Measurements from ENCODE around the gene APAF1. TPM values are rescaled to one million over a fixed set of nuclear protein-coding genes. Genes with fewer than 3 reads are reported as not detected.

Gene APAF1
- total and polyA plus RNA-seq, 10 of the 15 experiments (the other 5 are each of a cell fraction or from before 2014, with no cell fraction given): 4.2 to 19.1 (median 14.2) TPM

DNA sequence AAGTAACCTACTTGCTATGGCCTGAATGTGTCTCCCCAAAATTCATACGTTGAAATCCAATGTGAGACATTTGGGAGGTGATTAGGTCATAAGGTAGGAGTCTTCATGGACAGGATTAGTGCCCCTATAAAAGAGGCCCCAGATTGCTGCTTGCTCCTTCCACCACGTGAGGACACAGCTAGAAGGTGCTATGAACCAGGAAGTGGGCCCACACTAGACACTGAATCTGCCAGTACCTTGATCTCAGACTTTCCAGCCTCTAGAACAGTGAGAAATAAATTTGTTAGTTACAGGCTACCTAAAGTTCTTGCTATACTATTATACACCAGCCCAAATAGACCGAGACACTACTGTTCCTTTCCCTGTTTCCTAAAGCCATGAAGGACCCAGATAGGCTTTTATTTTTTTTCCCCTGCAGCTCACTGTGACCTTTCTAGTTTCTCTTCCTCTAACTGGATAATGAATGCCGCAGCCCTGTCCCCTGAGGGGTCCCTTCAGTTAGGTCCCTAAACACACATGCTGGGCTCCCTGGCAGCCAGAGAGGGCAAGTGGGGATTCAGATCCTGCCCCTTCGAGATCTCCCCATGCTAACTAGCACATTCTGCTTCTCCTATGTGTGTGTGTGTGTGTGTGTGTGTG, 32.3 kb upstream of the APAF1 start:
- FAIRE-seq: no peak
- Histone ChIP-seq H3K4me1 (ENCODE audit: control insufficient read depth, insufficient read depth, low read length) (peaks cover 7% of the 10 kb centered on the region; the same call in 1 of the 2 replicates), H4K20me1 (ENCODE audit: control insufficient read depth, insufficient read depth) (no peaks in the 10 kb centered on the region), H3K27me3 (replicated peaks in 1 of 2; ENCODE audit: control insufficient read depth in 2 of 2, insufficient read depth in 2 of 2, low read length in 1 of 2) (no peaks in the 10 kb centered on the region), H3K9me3 (replicated peaks; ENCODE audit: control insufficient read depth, insufficient read depth, low read length) (no peaks in the 10 kb centered on the region), H3K4me3 (no peak overlapping the region), H2AFZ (ENCODE audit: control insufficient read depth, low read depth, low read length) (peak overlapping the region; percentile 84), H3K4me2 (ENCODE audit: control insufficient read depth, insufficient read depth) (peak overlapping the region; percentile 7; the same call in 1 of the 2 replicates), H3K36me3 (ENCODE audit: control insufficient read depth in 2 of 2, insufficient read depth in 2 of 2, low read length in 1 of 2) (no peaks in the 10 kb centered on the region), H3K27ac (ENCODE audit: control insufficient read depth, insufficient read depth) (peak overlapping the region; percentile 49), H3K9ac (ENCODE audit: control insufficient read depth, insufficient read depth, low read length) (peak overlapping the region; percentile 24; the same call in 1 of the 2 replicates), H3K79me2 (ENCODE audit: control insufficient read depth, insufficient read depth, low read length) (no peaks in the 10 kb centered on the region)
- ChIA-PET CTCF (interaction anchor here (0.7 to 3.2 kb wide), 17 partner anchors 15 to 122 kb away, joined by 3 to 16 read pairs (median 4); partner anchors contain the start of gene SLC25A3), RAD21 (ENCODE audit: unreplicated experiment) (interaction anchor here (0.5 to 1.5 kb wide), 5 partner anchors 18 to 37 kb away, joined by 3 to 6 read pairs (median 4); no protein-coding TSS in a partner anchor), SMC1A (ENCODE audit: uncharacterized antibody, unreplicated experiment) (interaction anchor here (0.8 to 4.2 kb wide), 10 partner anchors 11 to 46 kb away, joined by 3 to 25 read pairs (median 4); partner anchors contain the start of genes IKBIP and SLC25A3), POLR2A (interaction anchor here (0.8 to 2.6 kb wide), 5 partner anchors 9 to 31 kb away, joined by 3 to 8 read pairs (median 4); partner anchors contain the start of gene IKBIP)
- intact Hi-C loops (cut with micrococcal nuclease; ENCODE audit: unreplicated experiment): loop anchor here (2.0 kb wide), 1 partner anchor 30 kb away; no protein-coding TSS in a partner anchor
- WGBS (ENCODE audit: insufficient coverage, insufficient replicate concordance, low lambda C conversion rate, missing lambda C conversion rate): 26% methylated on average over 5 of the region's 5 CpGs
- BruUV-seq (replicated peaks): no TSS peak
- DNase-seq (ENCODE audit: low read depth, low spot score): peak; percentile 38
- peak; percentile 94 for ATAC-seq
- in situ Hi-C loops (cut with MboI): no loop called here
- TF ChIP-seq, protein P1, sequence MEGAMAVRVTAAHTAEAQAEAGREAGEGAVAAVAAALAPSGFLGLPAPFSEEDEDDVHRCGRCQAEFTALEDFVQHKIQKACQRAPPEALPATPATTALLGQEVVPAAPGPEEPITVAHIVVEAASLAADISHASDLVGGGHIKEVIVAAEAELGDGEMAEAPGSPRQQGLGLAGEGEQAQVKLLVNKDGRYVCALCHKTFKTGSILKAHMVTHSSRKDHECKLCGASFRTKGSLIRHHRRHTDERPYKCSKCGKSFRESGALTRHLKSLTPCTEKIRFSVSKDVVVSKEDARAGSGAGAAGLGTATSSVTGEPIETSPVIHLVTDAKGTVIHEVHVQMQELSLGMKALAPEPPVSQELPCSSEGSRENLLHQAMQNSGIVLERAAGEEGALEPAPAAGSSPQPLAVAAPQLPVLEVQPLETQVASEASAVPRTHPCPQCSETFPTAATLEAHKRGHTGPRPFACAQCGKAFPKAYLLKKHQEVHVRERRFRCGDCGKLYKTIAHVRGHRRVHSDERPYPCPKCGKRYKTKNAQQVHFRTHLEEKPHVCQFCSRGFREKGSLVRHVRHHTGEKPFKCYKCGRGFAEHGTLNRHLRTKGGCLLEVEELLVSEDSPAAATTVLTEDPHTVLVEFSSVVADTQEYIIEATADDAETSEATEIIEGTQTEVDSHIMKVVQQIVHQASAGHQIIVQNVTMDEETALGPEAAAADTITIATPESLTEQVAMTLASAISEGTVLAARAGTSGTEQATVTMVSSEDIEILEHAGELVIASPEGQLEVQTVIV (IDR thresholded peaks at IDR 0.05; ENCODE audit: borderline replicate concordance, partially characterized antibody): peak; percentile 65
- TF ChIP-seq BACH1 (IDR thresholded peaks at IDR 0.05; ENCODE audit: borderline replicate concordance) (no peak), NFYB (IDR thresholded peaks at IDR 0.05; ENCODE audit: insufficient read depth, low read depth, low read length) (no peak), SUPT20H (IDR thresholded peaks at IDR 0.05; ENCODE audit: borderline replicate concordance, control insufficient read depth, low read depth, low read length) (no peak), ZBTB4 (CRISPR knock-in tag; IDR thresholded peaks at IDR 0.05) (no peak), SP1 (IDR thresholded peaks at IDR 0.05; ENCODE audit: low read depth, low read length) (no peak), BCL3 (IDR thresholded peaks at IDR 0.05; ENCODE audit: borderline replicate concordance, insufficient read depth, low read depth, low read length, poor library complexity, severe bottlenecking) (no peak)
- TF ChIP-seq, protein P2, sequence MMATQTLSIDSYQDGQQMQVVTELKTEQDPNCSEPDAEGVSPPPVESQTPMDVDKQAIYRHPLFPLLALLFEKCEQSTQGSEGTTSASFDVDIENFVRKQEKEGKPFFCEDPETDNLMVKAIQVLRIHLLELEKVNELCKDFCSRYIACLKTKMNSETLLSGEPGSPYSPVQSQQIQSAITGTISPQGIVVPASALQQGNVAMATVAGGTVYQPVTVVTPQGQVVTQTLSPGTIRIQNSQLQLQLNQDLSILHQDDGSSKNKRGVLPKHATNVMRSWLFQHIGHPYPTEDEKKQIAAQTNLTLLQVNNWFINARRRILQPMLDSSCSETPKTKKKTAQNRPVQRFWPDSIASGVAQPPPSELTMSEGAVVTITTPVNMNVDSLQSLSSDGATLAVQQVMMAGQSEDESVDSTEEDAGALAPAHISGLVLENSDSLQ (IDR thresholded peaks at IDR 0.05): peak; percentile 6; the same call in 1 of the 2 replicates
